Measurements from ENCODE around the gene SKI.

The SKI gene

DNA sequence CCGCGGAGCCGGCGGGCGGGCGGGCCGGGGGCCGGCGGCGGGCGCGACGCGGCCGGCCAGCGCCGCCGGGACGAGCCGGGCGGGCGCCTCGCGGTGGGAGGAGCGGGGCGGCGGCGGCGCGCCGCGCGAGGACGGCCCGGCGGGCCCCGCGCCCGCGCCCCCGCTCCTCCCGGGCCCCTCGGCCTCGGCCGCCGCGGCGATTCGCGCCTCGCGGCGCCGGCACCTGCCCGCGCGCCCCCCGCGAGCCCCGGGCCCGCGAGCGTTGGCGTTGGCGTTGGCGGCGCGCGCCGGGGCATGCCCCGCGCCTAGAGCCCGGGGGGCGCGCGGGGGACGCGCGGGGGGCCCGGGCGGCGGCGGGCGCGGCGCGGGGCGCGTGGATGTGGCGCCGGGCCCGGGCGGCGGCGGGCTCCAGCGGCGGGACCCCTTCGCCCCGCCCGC, at the start of gene SKI:
Gene SKI (plus strand): TSS at position 163 of the 438 bp plus-strand sequence. CDS start 448 bp downstream, outside the sequence.
- TF ChIP-seq, protein P1, sequence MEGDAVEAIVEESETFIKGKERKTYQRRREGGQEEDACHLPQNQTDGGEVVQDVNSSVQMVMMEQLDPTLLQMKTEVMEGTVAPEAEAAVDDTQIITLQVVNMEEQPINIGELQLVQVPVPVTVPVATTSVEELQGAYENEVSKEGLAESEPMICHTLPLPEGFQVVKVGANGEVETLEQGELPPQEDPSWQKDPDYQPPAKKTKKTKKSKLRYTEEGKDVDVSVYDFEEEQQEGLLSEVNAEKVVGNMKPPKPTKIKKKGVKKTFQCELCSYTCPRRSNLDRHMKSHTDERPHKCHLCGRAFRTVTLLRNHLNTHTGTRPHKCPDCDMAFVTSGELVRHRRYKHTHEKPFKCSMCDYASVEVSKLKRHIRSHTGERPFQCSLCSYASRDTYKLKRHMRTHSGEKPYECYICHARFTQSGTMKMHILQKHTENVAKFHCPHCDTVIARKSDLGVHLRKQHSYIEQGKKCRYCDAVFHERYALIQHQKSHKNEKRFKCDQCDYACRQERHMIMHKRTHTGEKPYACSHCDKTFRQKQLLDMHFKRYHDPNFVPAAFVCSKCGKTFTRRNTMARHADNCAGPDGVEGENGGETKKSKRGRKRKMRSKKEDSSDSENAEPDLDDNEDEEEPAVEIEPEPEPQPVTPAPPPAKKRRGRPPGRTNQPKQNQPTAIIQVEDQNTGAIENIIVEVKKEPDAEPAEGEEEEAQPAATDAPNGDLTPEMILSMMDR (IDR thresholded peaks at IDR 0.05; ENCODE audit: low read depth, low read length, poor library complexity, severe bottlenecking): no peak
- no peak for TF ChIP-seq EZH2phosphoT487 (IDR thresholded peaks at IDR 0.05; ENCODE audit: borderline replicate concordance, low read length)
- Histone ChIP-seq H4K20me1 (ENCODE audit: control insufficient read depth, insufficient read depth, low read depth, low read length) (0 out of 2 replicates have a peak, but pooled peaks cover 7% of the 10 kb centered on the region), H3K9me3 (ENCODE audit: control insufficient read depth, insufficient read depth, low read length) (no peaks in the 10 kb centered on the region), H3F3A (ENCODE audit: control insufficient read depth, insufficient read depth) (no peaks in the 10 kb centered on the region), H3K4me1 (ENCODE audit: control insufficient read depth, low read length) (peaks cover 9% of the 10 kb centered on the region), H3K9me2 (replicated peaks; ENCODE audit: control insufficient read depth, low read length) (no peaks in the 10 kb centered on the region), H3K4me3 (ENCODE audit: low read length) (peak within 1 kb of the TSS; percentile 58), H3K36me3 (ENCODE audit: control insufficient read depth, low read length) (no peaks in the 10 kb centered on the region), H3K27ac (ENCODE audit: low read depth, low read length) (no peak within 1 kb of the TSS), H3K4me2 (ENCODE audit: low read length) (peak within 1 kb of the TSS; percentile 63), H3K27me3 (ENCODE audit: control insufficient read depth, low read length) (peaks cover 17% of the 10 kb centered on the region), H3K79me2 (ENCODE audit: control insufficient read depth, low read length) (no peaks in the 10 kb centered on the region)

DNA sequence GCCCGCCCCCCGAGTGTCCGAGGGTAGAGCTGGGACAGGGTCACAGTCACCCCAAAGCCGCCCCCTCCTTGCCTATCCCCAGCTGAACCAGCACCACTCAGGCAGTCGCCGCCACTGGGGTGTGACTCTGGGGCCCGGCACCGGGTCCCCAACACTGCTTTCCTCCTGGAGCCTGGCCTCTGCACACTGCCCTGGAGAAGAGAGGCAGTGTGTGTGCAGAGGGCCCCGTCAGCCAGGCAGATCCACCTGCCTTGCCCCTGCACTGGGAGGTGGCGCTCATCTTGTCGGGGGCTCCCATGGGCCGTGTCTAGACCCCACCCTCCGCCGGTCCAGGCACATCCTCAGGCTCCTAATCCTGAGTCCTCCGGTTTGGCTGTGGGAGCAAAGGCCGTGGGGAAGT, 49.2 kb upstream of the SKI start:
- Histone ChIP-seq H3F3A (ENCODE audit: control insufficient read depth, insufficient read depth) (no peaks in the 10 kb centered on the region), H3K4me1 (ENCODE audit: control insufficient read depth, low read length) (no peaks in the 10 kb centered on the region), H3K4me2 (ENCODE audit: low read length) (no peak overlapping the region), H3K9me3 (ENCODE audit: control insufficient read depth, insufficient read depth, low read length) (no peaks in the 10 kb centered on the region), H3K36me3 (ENCODE audit: control insufficient read depth, low read length) (no peaks in the 10 kb centered on the region), H4K20me1 (ENCODE audit: control insufficient read depth, insufficient read depth, low read depth, low read length) (no peaks in the 10 kb centered on the region), H3K9me2 (replicated peaks; ENCODE audit: control insufficient read depth, low read length) (no peaks in the 10 kb centered on the region), H3K4me3 (ENCODE audit: low read length) (no peak overlapping the region), H3K79me2 (ENCODE audit: control insufficient read depth, low read length) (no peaks in the 10 kb centered on the region), H3K27ac (ENCODE audit: low read depth, low read length) (no peak overlapping the region), H3K27me3 (ENCODE audit: control insufficient read depth, low read length) (no peaks in the 10 kb centered on the region)
- TF ChIP-seq EZH2phosphoT487 (IDR thresholded peaks at IDR 0.05; ENCODE audit: borderline replicate concordance, low read length): no peak
- TF ChIP-seq, protein P1 (IDR thresholded peaks at IDR 0.05; ENCODE audit: low read depth, low read length, poor library complexity, severe bottlenecking): no peak

GRCh38 chr1:2179283-2180013, 48.7 kb upstream of the SKI start:
- H3K27ac ChIP-seq (ENCODE audit: low read depth, low read length): no peak overlapping the region
- H3K4me2 ChIP-seq (ENCODE audit: low read length): no peak overlapping the region
- no peaks in the 10 kb centered on the region for H3K36me3 ChIP-seq (ENCODE audit: control insufficient read depth, low read length)
- H3K4me3 ChIP-seq (ENCODE audit: low read length): no peak overlapping the region
- H4K20me1 ChIP-seq (ENCODE audit: control insufficient read depth, insufficient read depth, low read depth, low read length): no peaks in the 10 kb centered on the region
- H3F3A ChIP-seq (ENCODE audit: control insufficient read depth, insufficient read depth): no peaks in the 10 kb centered on the region
- no peaks in the 10 kb centered on the region for H3K9me3 ChIP-seq (ENCODE audit: control insufficient read depth, insufficient read depth, low read length)
- TF ChIP-seq EZH2phosphoT487 (IDR thresholded peaks at IDR 0.05; ENCODE audit: borderline replicate concordance, low read length): no peak
- TF ChIP-seq, protein P1 (IDR thresholded peaks at IDR 0.05; ENCODE audit: low read depth, low read length, poor library complexity, severe bottlenecking): no peak
- H3K4me1 ChIP-seq (ENCODE audit: control insufficient read depth, low read length): no peaks in the 10 kb centered on the region
- no peaks in the 10 kb centered on the region for H3K79me2 ChIP-seq (ENCODE audit: control insufficient read depth, low read length)
- H3K27me3 ChIP-seq (ENCODE audit: control insufficient read depth, low read length): no peaks in the 10 kb centered on the region
- H3K9me2 ChIP-seq (replicated peaks; ENCODE audit: control insufficient read depth, low read length): no peaks in the 10 kb centered on the region
